ENCODE measurements around the gene MEI1. TPM values are rescaled to one million over a fixed set of nuclear protein-coding genes. Genes with fewer than 3 reads are reported as not detected.

The MEI1 gene
- polyA plus RNA-seq, 1 donor from 2014 or later, result not detected

GRCh38 chr22:41848468-41848867 is 149.2 kb downstream of the MEI1 start:
- Histone ChIP-seq H3F3A (ENCODE audit: insufficient read depth, low read length, poor library complexity, severe bottlenecking) (no peaks in the 10 kb centered on the region), H3K9ac (ENCODE audit: low read length) (no peak overlapping the region), H3K27ac (ENCODE audit: low read length) (no peak overlapping the region), H3K9me3 (ENCODE audit: low read length) (no peaks in the 10 kb centered on the region), H3K4me3 (ENCODE audit: low read length) (no peak overlapping the region), H4K20me1 (ENCODE audit: insufficient read depth) (peaks cover 5% of the 10 kb centered on the region), H3K4me2 (ENCODE audit: low read length) (no peak overlapping the region), H3K27me3 (ENCODE audit: insufficient read depth, low read depth, low read length) (no peaks in the 10 kb centered on the region), H2AFZ (ENCODE audit: low read depth, low read length) (no peak overlapping the region), H3K36me3 (ENCODE audit: insufficient read depth, low read length) (peaks cover under 1% of the 10 kb centered on the region), H3K9me2 (ENCODE audit: insufficient read depth, low read length) (no peaks in the 10 kb centered on the region), H3K79me2 (replicated peaks; ENCODE audit: insufficient read depth, low read length) (peaks cover 80% of the 10 kb centered on the region)
- TF ChIP-seq, protein P1, sequence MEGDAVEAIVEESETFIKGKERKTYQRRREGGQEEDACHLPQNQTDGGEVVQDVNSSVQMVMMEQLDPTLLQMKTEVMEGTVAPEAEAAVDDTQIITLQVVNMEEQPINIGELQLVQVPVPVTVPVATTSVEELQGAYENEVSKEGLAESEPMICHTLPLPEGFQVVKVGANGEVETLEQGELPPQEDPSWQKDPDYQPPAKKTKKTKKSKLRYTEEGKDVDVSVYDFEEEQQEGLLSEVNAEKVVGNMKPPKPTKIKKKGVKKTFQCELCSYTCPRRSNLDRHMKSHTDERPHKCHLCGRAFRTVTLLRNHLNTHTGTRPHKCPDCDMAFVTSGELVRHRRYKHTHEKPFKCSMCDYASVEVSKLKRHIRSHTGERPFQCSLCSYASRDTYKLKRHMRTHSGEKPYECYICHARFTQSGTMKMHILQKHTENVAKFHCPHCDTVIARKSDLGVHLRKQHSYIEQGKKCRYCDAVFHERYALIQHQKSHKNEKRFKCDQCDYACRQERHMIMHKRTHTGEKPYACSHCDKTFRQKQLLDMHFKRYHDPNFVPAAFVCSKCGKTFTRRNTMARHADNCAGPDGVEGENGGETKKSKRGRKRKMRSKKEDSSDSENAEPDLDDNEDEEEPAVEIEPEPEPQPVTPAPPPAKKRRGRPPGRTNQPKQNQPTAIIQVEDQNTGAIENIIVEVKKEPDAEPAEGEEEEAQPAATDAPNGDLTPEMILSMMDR (IDR thresholded peaks at IDR 0.05; ENCODE audit: poor library complexity, severe bottlenecking), result no peak
- TF ChIP-seq SMC3 (conservative IDR thresholded peaks at IDR 0.05; ENCODE audit: poor library complexity) (no peak), MXI1 (conservative IDR thresholded peaks at IDR 0.05; ENCODE audit: poor library complexity, severe bottlenecking) (no peak), EZH2 (IDR thresholded peaks at IDR 0.05; ENCODE audit: borderline replicate concordance, insufficient read depth, low read length, poor library complexity, severe bottlenecking) (no peak), POLR2AphosphoS5 (IDR thresholded peaks at IDR 0.05) (no peak), TAF1 (IDR thresholded peaks at IDR 0.05; ENCODE audit: low read depth) (no peak), RAD21 (conservative IDR thresholded peaks at IDR 0.05) (no peak), EP300 (conservative IDR thresholded peaks at IDR 0.05; ENCODE audit: poor library complexity, severe bottlenecking) (no peak)
- TF ChIP-seq, protein P2, sequence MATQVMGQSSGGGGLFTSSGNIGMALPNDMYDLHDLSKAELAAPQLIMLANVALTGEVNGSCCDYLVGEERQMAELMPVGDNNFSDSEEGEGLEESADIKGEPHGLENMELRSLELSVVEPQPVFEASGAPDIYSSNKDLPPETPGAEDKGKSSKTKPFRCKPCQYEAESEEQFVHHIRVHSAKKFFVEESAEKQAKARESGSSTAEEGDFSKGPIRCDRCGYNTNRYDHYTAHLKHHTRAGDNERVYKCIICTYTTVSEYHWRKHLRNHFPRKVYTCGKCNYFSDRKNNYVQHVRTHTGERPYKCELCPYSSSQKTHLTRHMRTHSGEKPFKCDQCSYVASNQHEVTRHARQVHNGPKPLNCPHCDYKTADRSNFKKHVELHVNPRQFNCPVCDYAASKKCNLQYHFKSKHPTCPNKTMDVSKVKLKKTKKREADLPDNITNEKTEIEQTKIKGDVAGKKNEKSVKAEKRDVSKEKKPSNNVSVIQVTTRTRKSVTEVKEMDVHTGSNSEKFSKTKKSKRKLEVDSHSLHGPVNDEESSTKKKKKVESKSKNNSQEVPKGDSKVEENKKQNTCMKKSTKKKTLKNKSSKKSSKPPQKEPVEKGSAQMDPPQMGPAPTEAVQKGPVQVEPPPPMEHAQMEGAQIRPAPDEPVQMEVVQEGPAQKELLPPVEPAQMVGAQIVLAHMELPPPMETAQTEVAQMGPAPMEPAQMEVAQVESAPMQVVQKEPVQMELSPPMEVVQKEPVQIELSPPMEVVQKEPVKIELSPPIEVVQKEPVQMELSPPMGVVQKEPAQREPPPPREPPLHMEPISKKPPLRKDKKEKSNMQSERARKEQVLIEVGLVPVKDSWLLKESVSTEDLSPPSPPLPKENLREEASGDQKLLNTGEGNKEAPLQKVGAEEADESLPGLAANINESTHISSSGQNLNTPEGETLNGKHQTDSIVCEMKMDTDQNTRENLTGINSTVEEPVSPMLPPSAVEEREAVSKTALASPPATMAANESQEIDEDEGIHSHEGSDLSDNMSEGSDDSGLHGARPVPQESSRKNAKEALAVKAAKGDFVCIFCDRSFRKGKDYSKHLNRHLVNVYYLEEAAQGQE (IDR thresholded peaks at IDR 0.05; ENCODE audit: borderline replicate concordance), result no peak

Small RNA genes lying within 50 kb of the gene (small RNA-seq; reads per million reads assigned to genes)
- 0 reads per million in 3 experiments for gene HMGN2P10
- 0 to 1.2 (median 0) reads per million in 3 experiments for gene RF00019
- gene RNU6-476P, result 0.16 to 0.65 (median 0.16) reads per million in 3 experiments
- 0 to 0.08 (median 0) reads per million in 3 experiments for gene RNU6ATAC22P

Other genes starting within 250 kb of the MEI1 start
- 148 and 153 TPM in 2 replicates for gene PHF5A, start 230.8 kb upstream of the MEI1 start, polyA plus RNA-seq
- gene ACO2, start 230.4 kb upstream of the MEI1 start, polyA plus RNA-seq, result 72.3 and 88.2 TPM in 2 replicates
- 28.0 and 35.8 TPM in 2 replicates for gene POLR3H, start 155.0 kb upstream of the MEI1 start, polyA plus RNA-seq
- gene CSDC2, start 138.5 kb upstream of the MEI1 start, polyA plus RNA-seq, result 7.1 and 10.3 TPM in 2 replicates
- 55.5 and 61.6 TPM in 2 replicates for gene PMM1, start 109.7 kb upstream of the MEI1 start, polyA plus RNA-seq
- gene DESI1, start 78.5 kb upstream of the MEI1 start, polyA plus RNA-seq, result 27.5 and 31.0 TPM in 2 replicates
- 397 and 398 TPM in 2 replicates for gene XRCC6, start 78.2 kb upstream of the MEI1 start, polyA plus RNA-seq
- gene SNU13, start 10.6 kb upstream of the MEI1 start, polyA plus RNA-seq, result 192 and 203 TPM in 2 replicates
- 2.2 and 6.6 TPM in 2 replicates for gene CCDC134, start 101.2 kb downstream of the MEI1 start, polyA plus RNA-seq
- 73.0 and 87.3 TPM in 2 replicates for gene SREBF2, start 133.6 kb downstream of the MEI1 start, polyA plus RNA-seq
- 0.62 and 2.2 TPM in 2 replicates for gene SHISA8, start 215.6 kb downstream of the MEI1 start, polyA plus RNA-seq
- gene TNFRSF13C, start 227.3 kb downstream of the MEI1 start, polyA plus RNA-seq, result 0.12 and 0.34 TPM in 2 replicates
- 1.7 and 2.1 TPM in 2 replicates for gene CENPM, start 247.6 kb downstream of the MEI1 start, polyA plus RNA-seq